Measurements from ENCODE around the gene CDKN2B-AS1. TPM values are rescaled to one million over a fixed set of nuclear protein-coding genes. Genes with fewer than 3 reads are reported as not detected.

CDKN2B-AS1 gene
- total RNA-seq, 2 donors from 2014 or later: 0.62 TPM; not detected in 1

- no peaks in the 10 kb centered on the region for H3K4me1 ChIP-seq (replicated peaks)
- 34% methylated on average over 10 of the region's 10 CpGs for WGBS
- H3K27ac ChIP-seq: no peak overlapping the region
- DNase-seq (ENCODE audit: low spot score): no peak
- no peaks in the 10 kb centered on the region for H3K36me3 ChIP-seq
- TF ChIP-seq POLR2A (IDR thresholded peaks at IDR 0.05) (no peak), CTCF (IDR thresholded peaks at IDR 0.05) (no peak), POLR2AphosphoS5 (IDR thresholded peaks at IDR 0.05) (no peak)
- H3K4me3 ChIP-seq: no peak overlapping the region
- H3K27me3 ChIP-seq (replicated peaks; ENCODE audit: insufficient read depth): peaks cover 64% of the 10 kb centered on the region
- H3K9me3 ChIP-seq: no peaks in the 10 kb centered on the region
- intact Hi-C loops (cut with DNase I): no loop called here
These were observed 26.9 kb upstream of the CDKN2B-AS1 start for GRCh38 chr9:21967702-21968101.

GRCh38 chr9:21968331-21969010 lies 26.1 kb upstream of the CDKN2B-AS1 start:
- H3K36me3 ChIP-seq: no peaks in the 10 kb centered on the region
- TF ChIP-seq CTCF (IDR thresholded peaks at IDR 0.05) (no peak), POLR2A (IDR thresholded peaks at IDR 0.05) (no peak), POLR2AphosphoS5 (IDR thresholded peaks at IDR 0.05) (no peak)
- 7% methylated on average over 33 of the region's 41 CpGs for WGBS
- H3K27ac ChIP-seq: no peak overlapping the region
- H3K4me3 ChIP-seq: no peak overlapping the region
- no peak for DNase-seq (ENCODE audit: low spot score)
- H3K27me3 ChIP-seq (replicated peaks; ENCODE audit: insufficient read depth): peaks cover 70% of the 10 kb centered on the region
- intact Hi-C loops (cut with DNase I): no loop called here
- no peaks in the 10 kb centered on the region for H3K4me1 ChIP-seq (replicated peaks)
- H3K9me3 ChIP-seq: no peaks in the 10 kb centered on the region

- 11% methylated on average over 28 of the region's 28 CpGs for WGBS
- no peaks in the 10 kb centered on the region for H3K4me1 ChIP-seq (replicated peaks)
- no peak for DNase-seq (ENCODE audit: low spot score)
These were observed 25.3 kb upstream of the CDKN2B-AS1 start for GRCh38 chr9:21969011-21969940.

GRCh38 chr9:21969951-21970799 lies 24.4 kb upstream of the CDKN2B-AS1 start:
- Histone ChIP-seq H3K4me3 (no peak overlapping the region), H3K9me3 (no peaks in the 10 kb centered on the region), H3K36me3 (no peaks in the 10 kb centered on the region), H3K27ac (no peak overlapping the region), H3K4me1 (replicated peaks) (no peaks in the 10 kb centered on the region), H3K27me3 (replicated peaks; ENCODE audit: insufficient read depth) (peaks cover 80% of the 10 kb centered on the region)
- WGBS: 21% methylated on average over 22 of the region's 24 CpGs
- intact Hi-C loops (cut with DNase I): no loop called here
- no peak for DNase-seq (ENCODE audit: low spot score)
- TF ChIP-seq POLR2A (IDR thresholded peaks at IDR 0.05) (no peak), CTCF (IDR thresholded peaks at IDR 0.05) (no peak), POLR2AphosphoS5 (IDR thresholded peaks at IDR 0.05) (no peak)

More at GRCh38 chr9:21969011-21969940, 25.3 kb upstream of the CDKN2B-AS1 start:
- Histone ChIP-seq H3K27ac (no peak overlapping the region), H3K9me3 (no peaks in the 10 kb centered on the region), H3K27me3 (replicated peaks; ENCODE audit: insufficient read depth) (peaks cover 75% of the 10 kb centered on the region), H3K36me3 (no peaks in the 10 kb centered on the region), H3K4me3 (no peak overlapping the region)
- TF ChIP-seq POLR2AphosphoS5 (IDR thresholded peaks at IDR 0.05) (no peak), POLR2A (IDR thresholded peaks at IDR 0.05) (no peak), CTCF (IDR thresholded peaks at IDR 0.05) (no peak)
- intact Hi-C loops (cut with DNase I): no loop called here
